GM23338 (cell line): ENCODE data around the gene POU3F2.

Experiments used
- CREB1 ChIP-seq: fragments of 250-450 bp; sonication (Bioruptor Pico); IDR thresholded peaks from 2 replicates; pipeline ENCODE4 v1.5.0; 2020; ENCODE audit warnings: low read depth, mild to moderate bottlenecking, moderate library complexity
- CTCF ChIP-seq, 2 experiments: fragments of 200-600 bp in 1 of 2; sonication (generic) in 1 of 2; conservative IDR thresholded peaks; 2 replicates each; pipeline versions ENCODE4 v1.5.1 to v1.6.1; 2016 to 2017; ENCODE audit warnings: antibody characterized with exemption in 2 of 2, low read depth in 2 of 2, mild to moderate bottlenecking in 2 of 2, moderate library complexity in 1 of 2
- EZH2 ChIP-seq: fragments of 200-600 bp; sonication (generic); IDR thresholded peaks from one replicate; pipeline ENCODE4 v1.8.0; 2017; ENCODE audit warnings: antibody characterized with exemption, mild to moderate bottlenecking, low read depth; ENCODE audit not compliant: unreplicated experiment
- EZH2phosphoT487 ChIP-seq: fragments of 200-600 bp; sonication (generic); IDR thresholded peaks from one replicate; pipeline ENCODE4 v1.8.1; 2018; ENCODE audit warnings: antibody characterized with exemption; ENCODE audit not compliant: unreplicated experiment
- JUNB ChIP-seq: IDR thresholded peaks from one replicate; pipeline ENCODE4 v1.6.1; 2016; ENCODE audit warnings: antibody characterized with exemption; ENCODE audit not compliant: unreplicated experiment
- NANOG ChIP-seq: IDR thresholded peaks from 2 replicates; pipeline ENCODE4 v1.6.1; 2016; ENCODE audit warnings: antibody characterized with exemption, borderline replicate concordance
- POLR2AphosphoS5 ChIP-seq: IDR thresholded peaks from 2 replicates; pipeline ENCODE4 v1.6.1; 2016; ENCODE audit warnings: antibody characterized with exemption, low read depth
- STAT1 ChIP-seq: IDR thresholded peaks from one replicate; pipeline ENCODE4 v1.6.1; 2016; ENCODE audit warnings: antibody characterized with exemption; ENCODE audit not compliant: unreplicated experiment
- ZNF331 ChIP-seq: fragments of 250-450 bp; sonication (Bioruptor Pico); IDR thresholded peaks from 2 replicates; pipeline ENCODE4 v1.5.0; 2020; ENCODE audit warnings: low read depth, mild to moderate bottlenecking, moderate library complexity
- ZNF462 ChIP-seq: fragments of 250-450 bp; sonication (Bioruptor Pico); IDR thresholded peaks from 2 replicates; pipeline ENCODE4 v1.5.0; 2020; ENCODE audit warnings: mild to moderate bottlenecking, moderate library complexity
- TF ChIP-seq, protein P1 (sequence below): IDR thresholded peaks from 2 replicates; pipeline ENCODE4 v1.6.1; 2016; ENCODE audit warnings: antibody characterized with exemption
- TF ChIP-seq, protein P2 (sequence below): IDR thresholded peaks from one replicate; pipeline ENCODE4 v1.6.1; 2018; ENCODE audit warnings: antibody characterized with exemption; ENCODE audit not compliant: unreplicated experiment

DNA sequence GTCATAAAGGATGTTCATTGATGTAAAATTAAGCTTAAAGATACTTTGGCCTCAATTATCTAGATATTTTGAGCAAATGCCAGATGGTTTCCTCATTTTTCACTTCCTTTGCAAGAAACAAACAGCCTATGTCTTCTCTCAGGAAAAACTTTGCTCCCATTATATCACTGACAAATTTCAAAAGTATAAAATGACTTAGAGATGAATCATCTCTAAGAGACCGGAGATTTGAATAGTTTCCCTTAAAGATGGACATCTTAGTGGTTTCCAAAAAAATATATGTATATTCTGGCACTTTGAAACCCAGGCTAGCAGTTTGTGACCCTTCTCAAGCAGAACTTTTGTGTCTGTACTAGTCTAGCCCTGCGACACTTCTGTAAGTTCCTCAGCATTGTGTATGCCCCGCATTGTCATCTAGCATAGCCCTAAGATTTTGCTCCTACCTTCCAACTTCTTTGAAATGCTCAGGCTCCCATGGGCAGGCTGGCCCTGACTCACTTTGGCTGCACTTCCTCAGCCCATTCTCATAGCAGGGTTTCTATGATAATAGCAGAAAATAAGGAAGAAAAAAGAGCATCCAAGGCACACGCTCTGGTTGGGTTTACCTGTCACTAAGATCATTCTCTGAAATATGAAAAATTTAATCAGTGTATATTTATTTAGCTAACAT is 25.7 kb upstream of the POU3F2 start:
- TF ChIP-seq JUNB (no peak), CTCF (conservative IDR thresholded peaks at IDR 0.05; ENCODE audit: low read depth in 2 of 2) (no peak), EZH2phosphoT487 (no peak), POLR2AphosphoS5 (no peak), ZNF331 (CRISPR knock-in tag) (no peak), EZH2 (no peak), STAT1 (no peak), CREB1 (CRISPR knock-in tag) (no peak), ZNF462 (no peak), NANOG (no peak)
- TF ChIP-seq, protein P1, sequence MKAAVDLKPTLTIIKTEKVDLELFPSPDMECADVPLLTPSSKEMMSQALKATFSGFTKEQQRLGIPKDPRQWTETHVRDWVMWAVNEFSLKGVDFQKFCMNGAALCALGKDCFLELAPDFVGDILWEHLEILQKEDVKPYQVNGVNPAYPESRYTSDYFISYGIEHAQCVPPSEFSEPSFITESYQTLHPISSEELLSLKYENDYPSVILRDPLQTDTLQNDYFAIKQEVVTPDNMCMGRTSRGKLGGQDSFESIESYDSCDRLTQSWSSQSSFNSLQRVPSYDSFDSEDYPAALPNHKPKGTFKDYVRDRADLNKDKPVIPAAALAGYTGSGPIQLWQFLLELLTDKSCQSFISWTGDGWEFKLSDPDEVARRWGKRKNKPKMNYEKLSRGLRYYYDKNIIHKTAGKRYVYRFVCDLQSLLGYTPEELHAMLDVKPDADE = no peak
- TF ChIP-seq, protein P2, sequence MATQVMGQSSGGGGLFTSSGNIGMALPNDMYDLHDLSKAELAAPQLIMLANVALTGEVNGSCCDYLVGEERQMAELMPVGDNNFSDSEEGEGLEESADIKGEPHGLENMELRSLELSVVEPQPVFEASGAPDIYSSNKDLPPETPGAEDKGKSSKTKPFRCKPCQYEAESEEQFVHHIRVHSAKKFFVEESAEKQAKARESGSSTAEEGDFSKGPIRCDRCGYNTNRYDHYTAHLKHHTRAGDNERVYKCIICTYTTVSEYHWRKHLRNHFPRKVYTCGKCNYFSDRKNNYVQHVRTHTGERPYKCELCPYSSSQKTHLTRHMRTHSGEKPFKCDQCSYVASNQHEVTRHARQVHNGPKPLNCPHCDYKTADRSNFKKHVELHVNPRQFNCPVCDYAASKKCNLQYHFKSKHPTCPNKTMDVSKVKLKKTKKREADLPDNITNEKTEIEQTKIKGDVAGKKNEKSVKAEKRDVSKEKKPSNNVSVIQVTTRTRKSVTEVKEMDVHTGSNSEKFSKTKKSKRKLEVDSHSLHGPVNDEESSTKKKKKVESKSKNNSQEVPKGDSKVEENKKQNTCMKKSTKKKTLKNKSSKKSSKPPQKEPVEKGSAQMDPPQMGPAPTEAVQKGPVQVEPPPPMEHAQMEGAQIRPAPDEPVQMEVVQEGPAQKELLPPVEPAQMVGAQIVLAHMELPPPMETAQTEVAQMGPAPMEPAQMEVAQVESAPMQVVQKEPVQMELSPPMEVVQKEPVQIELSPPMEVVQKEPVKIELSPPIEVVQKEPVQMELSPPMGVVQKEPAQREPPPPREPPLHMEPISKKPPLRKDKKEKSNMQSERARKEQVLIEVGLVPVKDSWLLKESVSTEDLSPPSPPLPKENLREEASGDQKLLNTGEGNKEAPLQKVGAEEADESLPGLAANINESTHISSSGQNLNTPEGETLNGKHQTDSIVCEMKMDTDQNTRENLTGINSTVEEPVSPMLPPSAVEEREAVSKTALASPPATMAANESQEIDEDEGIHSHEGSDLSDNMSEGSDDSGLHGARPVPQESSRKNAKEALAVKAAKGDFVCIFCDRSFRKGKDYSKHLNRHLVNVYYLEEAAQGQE = no peak
